B cell (primary cell): ENCODE measurements around the gene ADGRF1.

Source experiments
- EZH2 ChIP-seq: IDR thresholded peaks from 2 replicates; pipeline ENCODE4 v1.6.1; 2012; ENCODE audit warnings: borderline replicate concordance, low read depth, mild to moderate bottlenecking, moderate library complexity, low read length; ENCODE audit not compliant: insufficient read depth, poor library complexity, severe bottlenecking
- TF ChIP-seq, protein P1 (sequence below): fragments of 200-600 bp; IDR thresholded peaks from one replicate; pipeline ENCODE4 v1.8.0; 2022; ENCODE audit warnings: antibody characterized with exemption, mild to moderate bottlenecking

DNA sequence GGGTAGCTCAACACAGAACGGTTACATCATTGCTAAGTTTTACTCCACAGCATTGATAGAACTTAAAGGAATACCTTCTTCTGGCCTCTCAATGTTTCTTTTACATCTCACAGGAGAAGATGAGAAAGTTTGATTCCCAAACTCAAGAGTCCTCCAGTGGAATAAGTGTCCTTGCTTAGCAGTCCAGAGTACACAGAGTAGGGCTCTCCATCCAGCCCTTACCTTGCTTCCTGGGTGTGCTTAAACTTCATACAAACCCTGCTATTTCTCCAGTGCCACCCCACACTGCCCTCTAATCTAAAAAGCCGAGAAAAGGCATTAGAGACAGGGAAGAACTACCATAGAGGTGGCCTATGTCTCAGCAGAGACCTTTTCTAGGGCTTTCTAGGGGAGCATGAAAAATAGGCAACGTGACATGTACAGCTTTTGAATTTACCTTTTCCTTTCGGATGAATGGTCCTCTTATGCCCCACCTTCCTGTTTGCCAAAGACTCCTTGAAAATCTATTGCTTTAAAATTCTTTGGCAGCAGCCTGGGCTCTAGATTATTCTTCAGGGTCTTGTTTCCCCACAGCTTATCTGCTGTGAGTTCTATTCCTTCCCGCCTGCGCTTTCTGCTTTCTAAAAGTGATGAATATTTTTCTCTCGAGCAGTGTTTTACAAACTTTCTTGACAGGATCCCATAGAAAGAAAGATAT, 12.1 kb downstream of the ADGRF1 start:
- no peak for TF ChIP-seq EZH2
- TF ChIP-seq, protein P1, sequence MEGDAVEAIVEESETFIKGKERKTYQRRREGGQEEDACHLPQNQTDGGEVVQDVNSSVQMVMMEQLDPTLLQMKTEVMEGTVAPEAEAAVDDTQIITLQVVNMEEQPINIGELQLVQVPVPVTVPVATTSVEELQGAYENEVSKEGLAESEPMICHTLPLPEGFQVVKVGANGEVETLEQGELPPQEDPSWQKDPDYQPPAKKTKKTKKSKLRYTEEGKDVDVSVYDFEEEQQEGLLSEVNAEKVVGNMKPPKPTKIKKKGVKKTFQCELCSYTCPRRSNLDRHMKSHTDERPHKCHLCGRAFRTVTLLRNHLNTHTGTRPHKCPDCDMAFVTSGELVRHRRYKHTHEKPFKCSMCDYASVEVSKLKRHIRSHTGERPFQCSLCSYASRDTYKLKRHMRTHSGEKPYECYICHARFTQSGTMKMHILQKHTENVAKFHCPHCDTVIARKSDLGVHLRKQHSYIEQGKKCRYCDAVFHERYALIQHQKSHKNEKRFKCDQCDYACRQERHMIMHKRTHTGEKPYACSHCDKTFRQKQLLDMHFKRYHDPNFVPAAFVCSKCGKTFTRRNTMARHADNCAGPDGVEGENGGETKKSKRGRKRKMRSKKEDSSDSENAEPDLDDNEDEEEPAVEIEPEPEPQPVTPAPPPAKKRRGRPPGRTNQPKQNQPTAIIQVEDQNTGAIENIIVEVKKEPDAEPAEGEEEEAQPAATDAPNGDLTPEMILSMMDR = no peak
